DMS53 treated with DMSO at 0.1 percent for 48 hours (cell line): ENCODE measurements around the gene CHRNG.

Experiments used
- DNase-seq: peaks from one replicate; lab custom pipeline; 2025; ENCODE audit not compliant: unreplicated experiment; lab: John Stamatoyannopoulos, UW

The CHRNG gene

DNA sequence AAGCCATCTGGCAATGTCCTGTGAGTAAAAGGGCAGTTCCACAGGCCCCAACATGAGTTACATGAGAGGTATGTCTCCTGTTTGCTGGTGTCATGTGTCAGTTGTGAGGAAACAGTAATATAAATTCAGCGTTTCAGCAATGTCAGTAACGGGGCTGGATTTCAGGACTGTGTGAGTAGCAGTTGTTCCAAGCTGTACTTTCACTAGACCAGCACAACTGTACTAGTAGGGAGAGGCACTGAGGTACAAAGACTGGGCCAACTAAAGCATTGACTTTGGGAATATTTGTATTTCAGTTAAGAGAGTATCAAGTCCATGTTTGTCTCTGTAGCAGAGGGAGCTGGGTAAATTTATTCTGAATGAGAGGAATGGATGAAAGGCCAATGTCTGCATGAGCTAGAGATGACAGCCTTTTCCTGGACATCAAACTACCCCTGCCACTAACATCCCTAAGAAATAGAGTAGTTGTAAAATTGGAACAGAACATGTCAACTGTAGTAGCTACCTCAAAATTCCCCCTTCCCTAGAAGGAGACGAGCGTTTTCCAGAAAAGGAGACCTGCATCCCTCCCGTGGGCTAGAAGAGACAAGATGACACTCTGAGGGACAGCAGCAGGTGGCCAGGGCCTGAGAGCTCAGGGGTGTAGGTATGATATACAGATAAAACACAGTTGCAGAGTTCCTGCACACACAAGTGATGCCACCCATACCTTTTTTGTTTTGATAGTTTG, 35.3 kb downstream of the CHRNG start:
- DNase-seq, result no peak

DNA sequence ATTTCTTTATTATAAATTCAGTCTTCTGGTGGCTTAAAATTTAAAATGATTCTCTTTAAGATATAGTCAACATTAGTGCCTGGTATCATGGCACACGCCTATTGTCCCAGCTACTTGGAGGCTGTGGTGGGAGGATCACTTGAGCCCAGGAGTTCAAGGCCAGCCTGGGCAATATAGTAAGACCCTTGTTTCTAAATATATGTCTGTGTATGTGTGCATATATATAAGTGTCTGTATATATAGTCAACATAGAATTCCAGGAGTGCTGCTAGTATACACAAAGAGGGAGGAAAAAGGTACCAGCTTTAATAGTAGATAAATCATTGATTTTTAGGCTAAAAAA, 35.9 kb downstream of the CHRNG start:
- no peak for DNase-seq

DNA sequence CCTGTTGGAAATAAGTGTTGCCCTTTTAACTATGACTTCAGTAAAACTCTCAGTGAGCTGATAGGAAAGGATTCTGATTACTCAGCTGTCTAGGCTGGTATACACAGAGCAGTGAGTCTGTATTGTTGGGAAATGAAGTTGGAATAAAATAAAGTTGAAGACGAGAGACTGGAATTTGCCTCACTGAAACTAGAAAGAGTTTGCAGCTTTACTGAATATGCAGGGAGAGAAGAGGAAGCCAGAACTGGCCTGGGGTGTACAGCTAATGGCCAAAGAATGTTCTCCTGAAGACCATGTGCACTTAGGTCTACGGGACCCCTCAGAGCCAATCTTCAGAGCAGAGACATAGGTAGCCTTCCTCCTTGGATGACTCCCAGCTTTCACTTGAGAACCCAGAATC, 37.5 kb downstream of the CHRNG start:
- no peak for DNase-seq

DNA sequence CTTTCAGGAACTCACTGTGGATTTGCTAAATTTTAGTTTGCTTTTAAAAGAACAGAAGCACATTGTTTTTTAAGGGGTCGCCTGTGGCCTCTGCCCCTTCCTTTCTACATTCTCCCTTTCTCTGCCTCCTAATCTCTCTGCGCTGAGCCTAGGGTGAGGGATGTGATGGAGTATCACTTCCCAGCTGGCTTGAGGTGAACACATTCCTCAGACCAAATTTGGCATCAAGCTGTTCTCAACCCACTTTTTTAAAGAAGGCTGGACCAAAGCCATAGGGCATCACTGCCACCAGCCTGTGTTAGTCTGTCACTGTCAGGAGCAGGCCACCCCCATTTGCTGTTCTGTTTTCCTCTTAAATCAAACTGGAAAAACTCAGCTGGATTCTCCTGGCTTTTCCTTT, 38.3 kb downstream of the CHRNG start:
- DNase-seq, result no peak

DNA sequence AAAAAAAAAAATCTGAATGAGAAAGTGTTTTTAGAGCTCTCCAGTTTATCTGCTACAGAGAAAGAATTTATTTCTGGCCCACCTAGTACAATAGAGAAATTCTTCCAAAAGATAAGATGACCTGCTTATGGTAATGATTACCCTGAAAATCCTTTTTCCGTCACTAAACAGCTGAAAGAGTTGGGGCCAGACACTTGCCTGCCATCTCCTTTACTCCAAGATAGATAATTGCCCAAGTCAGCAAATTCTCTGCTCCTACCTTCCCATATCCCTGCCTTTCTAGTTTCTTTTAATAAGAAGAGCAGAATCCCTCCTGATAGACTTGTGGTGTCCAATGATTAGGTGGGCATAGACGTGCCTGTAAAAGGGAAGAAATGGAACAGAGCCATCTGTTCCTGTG, 39.1 kb downstream of the CHRNG start:
- DNase-seq, result no peak

DNA sequence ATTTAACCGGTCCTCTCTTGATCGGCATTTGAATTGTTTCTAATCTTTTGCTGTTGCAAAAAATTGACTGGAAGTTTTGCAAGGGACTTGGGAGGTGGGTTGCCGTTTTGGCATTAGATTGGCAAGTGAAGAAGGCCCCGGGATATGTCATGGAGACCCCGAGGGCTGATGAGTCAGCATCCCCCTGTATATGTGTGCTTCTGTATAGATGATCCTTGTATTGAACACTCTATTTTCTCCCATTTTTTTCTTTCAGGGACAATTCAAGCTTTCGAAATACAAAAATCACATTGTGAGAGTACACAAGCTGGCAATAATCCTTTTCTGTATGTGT, 41.1 kb downstream of the CHRNG start:
- DNase-seq, result no peak

DNA sequence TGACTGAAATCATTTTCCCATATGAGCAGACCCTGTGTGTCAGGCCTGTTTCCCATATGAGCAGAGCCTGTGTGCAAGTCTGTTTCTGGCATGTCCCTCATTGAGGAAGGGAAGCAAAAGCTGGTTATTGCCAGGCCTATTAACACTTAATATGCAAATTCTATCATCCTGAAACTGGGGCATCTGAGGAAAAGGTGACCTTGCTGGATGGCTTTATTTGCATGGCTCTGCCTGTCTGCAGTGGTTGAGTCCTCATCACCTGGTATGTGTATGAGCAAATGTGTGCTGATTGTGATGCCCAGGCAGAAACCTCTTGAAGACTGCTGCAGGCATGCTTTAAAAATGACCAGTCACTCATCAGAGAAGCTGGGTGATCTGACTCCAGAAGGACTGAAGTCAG, 42.2 kb downstream of the CHRNG start:
- no peak for DNase-seq

DNA sequence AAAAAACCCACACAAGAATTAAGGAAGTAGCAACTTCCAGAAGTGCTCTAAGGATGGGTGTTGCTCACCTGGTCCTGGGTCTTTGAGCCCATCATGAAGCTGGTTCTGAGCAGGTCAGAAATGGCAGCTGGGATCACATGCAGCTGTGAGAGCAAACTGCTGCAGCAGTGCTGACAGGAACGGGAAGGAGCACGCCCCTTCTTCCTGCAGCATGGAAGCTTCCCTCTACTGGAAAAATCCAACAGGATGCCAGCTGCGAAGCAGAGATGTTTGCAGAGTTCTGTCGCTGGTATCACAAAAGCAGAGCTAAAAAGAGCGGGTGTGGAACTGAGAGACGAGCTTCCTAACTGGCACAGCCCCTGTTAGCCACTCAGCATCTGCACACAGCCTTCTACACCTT, 44.7 kb downstream of the CHRNG start:
- DNase-seq, result no peak

DNA sequence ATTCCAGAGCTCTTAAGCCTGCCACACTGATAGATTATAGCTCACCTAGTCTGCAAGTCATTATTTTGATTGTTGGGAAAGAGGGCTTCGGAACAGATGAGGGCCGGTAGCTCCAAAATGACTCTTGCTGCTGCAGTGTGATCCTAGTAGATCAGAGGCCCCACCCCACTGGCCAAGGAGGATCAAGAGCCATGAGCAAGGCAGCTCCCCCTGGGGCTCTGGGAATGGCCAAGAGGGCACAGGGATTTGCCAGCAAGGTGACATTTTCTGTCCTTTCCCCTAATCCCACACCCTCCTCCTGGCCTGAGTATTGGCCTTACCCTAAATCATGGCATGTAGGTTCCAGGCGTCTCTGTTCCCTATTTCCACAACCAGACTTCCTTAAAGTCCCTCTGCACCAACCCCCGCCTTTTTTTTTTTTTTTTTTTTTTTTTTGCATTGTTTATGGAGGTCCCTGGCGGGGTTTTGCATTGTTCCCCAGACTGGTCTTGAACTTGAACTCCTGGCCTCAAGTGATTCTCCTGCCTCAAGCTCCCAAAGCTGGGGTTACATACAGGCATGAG, 47.5 kb downstream of the CHRNG start:
- DNase-seq, result no peak

DNA sequence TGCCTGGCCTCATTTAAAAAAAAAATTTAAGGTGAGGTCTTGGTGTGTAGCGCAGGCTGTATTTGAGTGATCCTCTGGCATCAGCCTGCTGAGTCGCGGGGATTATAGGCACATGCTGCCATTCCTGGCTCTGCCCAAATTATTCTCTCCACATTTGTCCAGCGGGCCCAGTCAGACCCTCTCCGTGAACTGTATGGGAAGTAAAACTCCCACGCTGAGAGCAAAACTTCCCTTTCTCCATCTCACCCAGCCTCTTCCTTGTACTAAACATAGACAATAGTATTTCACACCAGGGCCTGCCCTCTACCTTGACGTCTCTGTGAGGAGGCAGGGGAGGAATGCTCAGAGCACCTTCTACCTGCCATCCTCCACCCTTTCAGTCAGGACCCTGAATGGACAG, 48.0 kb downstream of the CHRNG start:
- DNase-seq, result no peak

DNA sequence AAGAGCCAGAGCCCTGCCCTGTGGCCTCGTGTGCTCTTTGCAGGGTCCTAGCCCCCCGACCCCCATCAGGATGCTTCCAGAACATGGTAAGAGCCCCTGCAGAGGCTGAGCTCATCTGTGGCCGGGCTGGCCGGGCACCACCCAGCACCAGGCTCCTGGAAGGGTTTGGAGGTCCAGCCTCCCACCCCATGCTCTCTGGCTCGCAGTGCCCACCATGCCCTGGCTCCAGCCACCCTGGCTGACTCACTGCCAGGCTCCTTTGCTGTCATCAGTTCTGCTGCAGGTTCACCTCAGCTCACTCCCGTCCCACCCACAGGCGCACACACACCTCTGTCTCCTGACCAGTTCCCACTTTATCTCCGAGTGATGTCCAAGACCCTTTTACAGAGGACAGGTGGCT, 48.5 kb downstream of the CHRNG start:
- DNase-seq, result no peak

DNA sequence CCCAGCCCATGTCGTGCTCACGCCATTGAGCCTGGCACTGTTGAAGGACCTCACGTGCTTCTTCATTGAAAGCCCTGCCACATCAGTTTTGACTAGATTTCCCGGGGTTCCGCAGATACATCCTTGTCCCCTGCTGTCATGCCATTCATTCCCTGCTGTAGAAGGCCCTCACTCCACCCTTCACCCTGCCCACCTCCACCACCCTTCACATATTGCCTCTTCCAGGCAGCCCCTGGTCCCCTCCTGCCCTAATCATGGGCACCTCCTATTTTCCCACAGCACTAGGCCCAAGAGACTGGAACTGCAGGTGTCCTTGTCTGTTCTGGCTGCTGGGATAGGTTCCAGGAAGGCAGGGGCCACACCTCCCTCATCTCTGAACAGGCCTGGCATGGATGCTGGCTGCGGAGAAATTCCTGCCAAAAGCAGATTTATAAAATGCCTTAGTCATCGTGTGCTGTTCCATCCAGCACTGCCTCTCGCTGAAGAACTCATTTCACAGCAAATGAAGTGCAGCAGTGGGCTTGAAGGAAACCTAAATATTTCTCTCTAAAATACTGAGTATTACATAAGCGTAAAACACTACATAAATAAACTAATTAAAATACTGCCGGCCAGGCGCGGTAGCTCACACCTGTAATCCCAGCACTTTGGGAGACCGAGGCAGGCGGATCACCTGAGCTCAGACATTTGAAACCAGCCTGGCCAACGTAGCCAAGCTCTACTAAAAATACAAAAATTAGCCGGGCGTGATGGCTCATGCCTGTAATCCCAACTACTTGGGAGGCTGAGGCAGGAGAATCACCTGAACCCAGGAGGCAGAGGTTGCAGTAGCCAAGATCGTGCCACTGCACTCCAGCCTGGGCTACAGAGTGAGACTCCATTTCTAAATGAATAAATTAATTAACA, 49.4 kb downstream of the CHRNG start:
- no peak for DNase-seq

DNA sequence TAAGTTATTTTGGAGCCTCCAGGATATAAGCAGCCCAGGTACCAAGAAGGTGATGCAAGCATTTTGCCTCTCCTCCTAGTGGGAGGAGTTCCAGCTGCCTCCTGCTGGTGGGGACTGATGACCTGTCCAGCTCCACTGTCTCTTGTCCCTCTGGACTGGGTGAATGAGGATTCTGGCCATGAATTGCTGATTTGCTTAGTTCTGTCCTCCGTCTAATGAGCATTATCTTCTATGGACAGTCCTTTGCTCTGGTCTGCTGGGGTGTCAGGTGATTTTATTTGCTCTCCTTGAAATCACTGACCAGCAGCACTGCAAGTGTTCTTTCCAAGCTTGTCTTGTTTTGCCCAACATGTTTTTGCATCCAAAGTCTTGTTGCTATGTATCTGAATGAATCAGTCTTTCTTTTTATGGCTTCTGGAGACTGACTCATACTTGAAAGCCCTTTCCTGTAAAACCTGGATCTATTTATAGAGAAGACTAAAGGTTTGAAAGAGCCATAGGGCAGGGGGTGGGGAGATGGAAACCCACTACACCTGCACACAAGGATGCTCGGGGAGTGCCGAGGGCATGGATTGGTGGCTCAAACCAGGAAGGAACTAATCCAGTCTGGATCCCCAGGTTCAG, 53.4 kb downstream of the CHRNG start:
- peak; percentile 7 for DNase-seq

DNA sequence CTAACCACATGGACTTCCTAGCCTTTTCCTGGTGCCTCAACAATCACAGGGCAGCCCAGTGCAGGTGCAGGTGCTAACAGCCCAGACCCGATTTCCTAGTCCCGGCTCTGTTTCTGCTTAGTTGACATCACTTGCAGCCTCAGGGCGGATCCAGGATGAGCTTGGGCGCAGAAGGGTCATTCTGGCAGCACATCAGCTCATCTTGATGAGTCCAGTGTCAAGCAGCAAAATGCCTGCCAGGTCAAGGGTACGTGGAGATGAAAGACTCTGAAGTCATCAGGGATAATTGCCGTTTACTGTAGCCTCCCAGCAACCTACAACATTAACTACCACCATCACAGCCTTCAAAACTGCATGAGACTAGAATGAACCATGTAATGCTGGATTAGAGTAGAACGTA, 54.5 kb downstream of the CHRNG start:
- DNase-seq, result no peak
